Type B pancreatic cell (in vitro differentiated cells): ENCODE data around the gene SH2D5. TPM values are rescaled to one million over a fixed set of nuclear protein-coding genes. Genes with fewer than 3 reads are reported as not detected.
"Not testable (repeated sequence)": the region's sequence is repeated elsewhere in the genome, so short reads cannot be mapped to it uniquely, and the experiment has no call there.

Experiments
- DNase-seq: peaks from one replicate; pipeline ENCODE4 v3.0.0; 2021; ENCODE audit warnings: mixed read lengths; ENCODE audit not compliant: unreplicated experiment; ENCODE audit errors: extremely low spot score
- H3K27ac Mint-ChIP-seq: 2 replicates; pipeline ENCODE4 v1.8.0; 2021; ENCODE audit warnings: mild to moderate bottlenecking, mixed read lengths
- H3K27me3 Mint-ChIP-seq: 2 replicates; pipeline ENCODE4 v1.8.0; 2021; ENCODE audit warnings: mixed read lengths
- H3K36me3 Mint-ChIP-seq: 2 replicates; pipeline ENCODE4 v1.8.0; 2021; ENCODE audit warnings: mixed read lengths
- H3K4me1 Mint-ChIP-seq: one replicate; pipeline ENCODE4 v1.8.0; 2021; ENCODE audit warnings: mixed read lengths; ENCODE audit not compliant: unreplicated experiment
- H3K4me3 Mint-ChIP-seq: 2 replicates; pipeline ENCODE4 v1.8.0; 2021; ENCODE audit warnings: mild to moderate bottlenecking, mixed read lengths
- H3K9me3 Mint-ChIP-seq: 2 replicates; pipeline ENCODE4 v1.8.0; 2021; ENCODE audit warnings: mixed read lengths
- CTCF ChIP-seq: fragments of 200-600 bp; sonication (generic); conservative IDR thresholded peaks from 2 replicates; pipeline ENCODE4 v1.5.0; 2021; ENCODE audit warnings: antibody characterized with exemption, mild to moderate bottlenecking
- total RNA-seq: library from RNA; stranded (reverse); gene quantifications from 2 replicates; pipeline ENCODE4 v1.2.1, GENCODE V29; 2021; ENCODE audit warnings: low replicate concordance

Gene SH2D5
- total RNA-seq, 1 donor from 2014 or later, result 1.4 TPM

- Mint-ChIP-seq H3K4me3 (peak overlapping the region; percentile 75), H3K36me3 (no peaks in the 10 kb centered on the region), H3K4me1 (peaks cover 3% of the 10 kb centered on the region), H3K27ac (no peak overlapping the region), H3K27me3 (peaks cover 36% of the 10 kb centered on the region), H3K9me3 (no peaks in the 10 kb centered on the region)
- no peak for DNase-seq
- TF ChIP-seq CTCF, result no peak
Observed at GRCh38 chr1:20719261-20719660, 13.2 kb downstream of the SH2D5 start.

- DNase-seq, H3K4me1 Mint-ChIP-seq, H3K9me3 Mint-ChIP-seq, H3K36me3 Mint-ChIP-seq: not testable (repeated sequence)
- H3K4me3 Mint-ChIP-seq, result peak overlapping the region; percentile 81
- H3K27me3 Mint-ChIP-seq, result peaks cover 36% of the 10 kb centered on the region
- H3K27ac Mint-ChIP-seq, result peak overlapping the region; percentile 37
Observed at GRCh38 chr1:20718343-20718882, 14.1 kb downstream of the SH2D5 start.

GRCh38 chr1:20717452-20718342, 14.8 kb downstream of the SH2D5 start, which contains the start of gene KIF17:
KIF17 (minus strand) TSS chr1:20718007; CDS start chr1:20717706, 301 bp downstream.
- no peak for TF ChIP-seq CTCF
- H3K27me3 Mint-ChIP-seq, result peaks cover 36% of the 10 kb centered on the region
- peak; percentile 86 for DNase-seq
- H3K27ac Mint-ChIP-seq, result peak within 1 kb of the TSS; percentile 37
- H3K9me3 Mint-ChIP-seq, result no peaks in the 10 kb centered on the region
- H3K4me3 Mint-ChIP-seq, result peak within 1 kb of the TSS; percentile 84
- H3K36me3 Mint-ChIP-seq, result no peaks in the 10 kb centered on the region
- H3K4me1 Mint-ChIP-seq, result peaks cover 3% of the 10 kb centered on the region

- H3K27ac Mint-ChIP-seq, result no peak overlapping the region
- TF ChIP-seq CTCF, result no peak
- H3K4me1 Mint-ChIP-seq, result no peaks in the 10 kb centered on the region
- peak overlapping the region; percentile 84 for H3K4me3 Mint-ChIP-seq
- peaks cover 35% of the 10 kb centered on the region for H3K27me3 Mint-ChIP-seq
- DNase-seq, result no peak
- H3K36me3 Mint-ChIP-seq, result no peaks in the 10 kb centered on the region
- no peaks in the 10 kb centered on the region for H3K9me3 Mint-ChIP-seq
Observed at GRCh38 chr1:20716232-20716631, 16.3 kb downstream of the SH2D5 start.

- no peak for TF ChIP-seq CTCF
- H3K27ac Mint-ChIP-seq, result no peak overlapping the region
- no peak for DNase-seq
Observed at GRCh38 chr1:20715406-20715805, 17.1 kb downstream of the SH2D5 start.

GRCh38 chr1:20713440-20713839, 19.1 kb downstream of the SH2D5 start:
- no peak for TF ChIP-seq CTCF
- DNase-seq, result no peak
- Mint-ChIP-seq H3K9me3 (no peaks in the 10 kb centered on the region), H3K4me1 (peaks cover 5% of the 10 kb centered on the region), H3K4me3 (no peak overlapping the region), H3K27me3 (peaks cover 13% of the 10 kb centered on the region), H3K36me3 (no peaks in the 10 kb centered on the region), H3K27ac (no peak overlapping the region)

More at GRCh38 chr1:20715406-20715805, 17.1 kb downstream of the SH2D5 start:
- H3K36me3 Mint-ChIP-seq, result no peaks in the 10 kb centered on the region
- H3K27me3 Mint-ChIP-seq, result peaks cover 31% of the 10 kb centered on the region
- no peaks in the 10 kb centered on the region for H3K9me3 Mint-ChIP-seq
- H3K4me1 Mint-ChIP-seq, result peaks cover 5% of the 10 kb centered on the region
- no peak overlapping the region for H3K4me3 Mint-ChIP-seq
